ENCODE results near the gene MAGOH. TPM values are rescaled to one million over a fixed set of nuclear protein-coding genes. Genes with fewer than 3 reads are reported as not detected.

Gene MAGOH
- total and polyA plus RNA-seq, 2 donors (not counting 3 experiments of a cell fraction or from before 2014, with no cell fraction given), result 25.9 to 60.1 TPM

- FAIRE-seq, result no peak
Measured at GRCh38 chr1:53280496-53280895, 42.2 kb upstream of the MAGOH start.

More at GRCh38 chr1:53280496-53280895, 42.2 kb upstream of the MAGOH start:
- no peaks in the 10 kb centered on the region for H4K20me1 ChIP-seq (replicated peaks; ENCODE audit: control insufficient read depth, extremely low read depth, insufficient read depth, low read length)
- dilution Hi-C loops (cut with MboI; ENCODE audit: extremely low pct_ligation_motif_present, low sequenced_read_pairs), result no loop called here
- H3K9me1 ChIP-seq (replicated peaks; ENCODE audit: control insufficient read depth, extremely low read depth, insufficient read depth, low read length), result no peaks in the 10 kb centered on the region
- H3K4me3 ChIP-seq (replicated peaks in 1 of 3; ENCODE audit: insufficient read depth in 1 of 3, low read depth in 1 of 3, low read length in 3 of 3), result no peak overlapping the region
- TF ChIP-seq JUN (IDR thresholded peaks at IDR 0.05; ENCODE audit: borderline replicate concordance, insufficient read depth, insufficient read length, low read depth), result no peak
- TF ChIP-seq POLR2A (IDR thresholded peaks at IDR 0.05; ENCODE audit: low read depth, low read length), result no peak
- TF ChIP-seq FOS (IDR thresholded peaks at IDR 0.05; ENCODE audit: borderline replicate concordance, insufficient read depth, low read length), result no peak
- no peak for TF ChIP-seq GATA2 (IDR thresholded peaks at IDR 0.05; ENCODE audit: insufficient read depth, insufficient read length, low read depth, low read length)
- no peak for TF ChIP-seq MYC (IDR thresholded peaks at IDR 0.05; ENCODE audit: low read depth, low read length)
- no peak for TF ChIP-seq POLR2AphosphoS5 (IDR thresholded peaks at IDR 0.05; ENCODE audit: insufficient read depth, low read depth, low read length)
- TF ChIP-seq, protein P1, sequence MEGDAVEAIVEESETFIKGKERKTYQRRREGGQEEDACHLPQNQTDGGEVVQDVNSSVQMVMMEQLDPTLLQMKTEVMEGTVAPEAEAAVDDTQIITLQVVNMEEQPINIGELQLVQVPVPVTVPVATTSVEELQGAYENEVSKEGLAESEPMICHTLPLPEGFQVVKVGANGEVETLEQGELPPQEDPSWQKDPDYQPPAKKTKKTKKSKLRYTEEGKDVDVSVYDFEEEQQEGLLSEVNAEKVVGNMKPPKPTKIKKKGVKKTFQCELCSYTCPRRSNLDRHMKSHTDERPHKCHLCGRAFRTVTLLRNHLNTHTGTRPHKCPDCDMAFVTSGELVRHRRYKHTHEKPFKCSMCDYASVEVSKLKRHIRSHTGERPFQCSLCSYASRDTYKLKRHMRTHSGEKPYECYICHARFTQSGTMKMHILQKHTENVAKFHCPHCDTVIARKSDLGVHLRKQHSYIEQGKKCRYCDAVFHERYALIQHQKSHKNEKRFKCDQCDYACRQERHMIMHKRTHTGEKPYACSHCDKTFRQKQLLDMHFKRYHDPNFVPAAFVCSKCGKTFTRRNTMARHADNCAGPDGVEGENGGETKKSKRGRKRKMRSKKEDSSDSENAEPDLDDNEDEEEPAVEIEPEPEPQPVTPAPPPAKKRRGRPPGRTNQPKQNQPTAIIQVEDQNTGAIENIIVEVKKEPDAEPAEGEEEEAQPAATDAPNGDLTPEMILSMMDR (IDR thresholded peaks at IDR 0.05; ENCODE audit: extremely low read depth in 1 of 2, insufficient read depth in 1 of 2, low read depth in 1 of 2, low read length in 2 of 2), result no peak
- no peak for TF ChIP-seq MAX (IDR thresholded peaks at IDR 0.05; ENCODE audit: insufficient read depth, insufficient read length)
- no peak for TF ChIP-seq EZH2 (IDR thresholded peaks at IDR 0.05; ENCODE audit: borderline replicate concordance, low read depth, low read length, severe bottlenecking)
- H2AFZ ChIP-seq (ENCODE audit: low read depth, low read length), result no peak overlapping the region
- ChIA-PET POLR2A (no interaction called here), CTCF (interaction anchor here (6.6 kb wide), 1 partner anchor 113 kb away, joined by 271 read pairs; no protein-coding TSS in a partner anchor)
- no peaks in the 10 kb centered on the region for H3K79me2 ChIP-seq (ENCODE audit: control insufficient read depth, insufficient read depth, low read length)
- peaks cover 0 to 7% of the 10 kb centered on the region in 2 experiments for H3K36me3 ChIP-seq (ENCODE audit: control insufficient read depth in 2 of 2, extremely low read depth in 1 of 2, insufficient read depth in 2 of 2, low read length in 2 of 2)
- no peak for DNase-seq (ENCODE audit: low read depth, low spot score)
- H3K4me1 ChIP-seq (ENCODE audit: control insufficient read depth, extremely low read depth, insufficient read depth, low read length), result no peaks in the 10 kb centered on the region
- H3K9ac ChIP-seq (replicated peaks; ENCODE audit: extremely low read depth, insufficient read depth, low read length), result no peak overlapping the region
- H3K9me3 ChIP-seq (replicated peaks; ENCODE audit: control insufficient read depth, insufficient read depth, low read length), result no peaks in the 10 kb centered on the region
- no TSS peak for BruUV-seq (replicated peaks)
- intact Hi-C loops (cut with micrococcal nuclease), result no loop called here
- no peak overlapping the region for H3K4me2 ChIP-seq (ENCODE audit: insufficient read depth, low read length)
- no peaks in the 10 kb centered on the region for H3K27me3 ChIP-seq (ENCODE audit: control insufficient read depth in 2 of 2, insufficient read depth in 2 of 2, low read length in 2 of 2)
- no peak overlapping the region for H3K27ac ChIP-seq (ENCODE audit: insufficient read depth, low read depth, low read length)
